H9 (cell line): ENCODE measurements around the gene MTRF1. TPM values are rescaled to one million over a fixed set of nuclear protein-coding genes. Genes with fewer than 3 reads are reported as not detected.
A peak's percentile ranks its signal among the peaks of the same experiment; 100 is the strongest.

Experiments
- DNase-seq: peaks from one replicate; pipeline ENCODE4 v3.0.0-alpha.2; 2017
- H2AFZ ChIP-seq: one replicate; pipeline ENCODE4 v1.6.1; 2013; ENCODE audit warnings: mild to moderate bottlenecking, low read length, control low read depth, moderate library complexity
- H2AK5ac ChIP-seq: 2 replicates; pipeline ENCODE4 v1.6.1; 2013; ENCODE audit warnings: low read length, control low read depth, mixed read lengths; ENCODE audit not compliant: insufficient read length
- H2BK120ac ChIP-seq: one replicate; pipeline ENCODE4 v1.6.1; 2013; ENCODE audit warnings: low read depth, mild to moderate bottlenecking, low read length, control low read depth, inconsistent platforms; ENCODE audit not compliant: poor library complexity, severe bottlenecking
- H2BK12ac ChIP-seq: 2 replicates; pipeline ENCODE4 v1.6.1; 2013; ENCODE audit warnings: low read length, control low read depth, mixed read lengths, low read depth; ENCODE audit not compliant: insufficient read length
- H2BK15ac ChIP-seq: 2 replicates; pipeline ENCODE4 v1.6.1; 2013; ENCODE audit warnings: low read depth, low read length, control low read depth
- H2BK20ac ChIP-seq: one replicate; pipeline ENCODE4 v1.6.1; 2013; ENCODE audit warnings: low read depth, mild to moderate bottlenecking, low read length, control low read depth, inconsistent platforms; ENCODE audit not compliant: poor library complexity, severe bottlenecking
- H2BK5ac ChIP-seq: 2 replicates; pipeline ENCODE4 v1.6.1; 2013; ENCODE audit warnings: low read length, control low read depth, mixed read lengths; ENCODE audit not compliant: insufficient read length
- H3K14ac ChIP-seq: 2 replicates; pipeline ENCODE4 v1.6.1; 2013; ENCODE audit warnings: low read length, control low read depth; ENCODE audit not compliant: insufficient read depth
- H3K18ac ChIP-seq: 2 replicates; pipeline ENCODE4 v1.6.1; 2013; ENCODE audit warnings: low read depth, mild to moderate bottlenecking, mixed read lengths, low read length, control low read depth; ENCODE audit not compliant: insufficient read length
- H3K23ac ChIP-seq: 2 replicates; pipeline ENCODE4 v1.6.1; 2013; ENCODE audit warnings: low read length, control low read depth, mixed read lengths, low read depth; ENCODE audit not compliant: insufficient read length
- H3K23me2 ChIP-seq: 2 replicates; pipeline ENCODE4 v1.6.1; 2013; ENCODE audit warnings: low read depth, mild to moderate bottlenecking, mixed read lengths, low read length, control low read depth; ENCODE audit not compliant: insufficient read length, poor library complexity, severe bottlenecking
- H3K27ac ChIP-seq: 2 replicates; pipeline ENCODE4 v1.5.1; 2013; ENCODE audit warnings: low read length, control low read depth, mixed read lengths, low read depth; ENCODE audit not compliant: insufficient read length
- H3K27me3 ChIP-seq: 2 replicates; pipeline ENCODE4 v1.6.1; 2013; ENCODE audit warnings: low read length, control low read depth, inconsistent platforms; ENCODE audit not compliant: insufficient read depth
- H3K4ac ChIP-seq: 2 replicates; pipeline ENCODE4 v1.6.1; 2013; ENCODE audit warnings: low read depth, mild to moderate bottlenecking, control low read depth, inconsistent platforms, low read length, moderate library complexity
- H3K4me1 ChIP-seq: 2 replicates; pipeline ENCODE4 v1.6.1; 2013; ENCODE audit warnings: low read length, control low read depth, inconsistent platforms; ENCODE audit not compliant: insufficient read depth
- H3K4me2 ChIP-seq: 2 replicates; pipeline ENCODE4 v1.6.1; 2013; ENCODE audit warnings: low read length, control low read depth, mixed read lengths; ENCODE audit not compliant: insufficient read length, insufficient read depth
- H3K56ac ChIP-seq: 2 replicates; pipeline ENCODE4 v1.6.1; 2013; ENCODE audit warnings: low read depth, mild to moderate bottlenecking, mixed read lengths, low read length, control low read depth; ENCODE audit not compliant: insufficient read length
- H3K79me1 ChIP-seq: 2 replicates; pipeline ENCODE4 v1.6.1; 2013; ENCODE audit warnings: low read depth, mild to moderate bottlenecking, moderate library complexity, low read length, control low read depth, inconsistent platforms; ENCODE audit not compliant: insufficient read depth, poor library complexity, severe bottlenecking
- H3K79me2 ChIP-seq: 2 replicates; pipeline ENCODE4 v1.6.1; 2013; ENCODE audit warnings: low read length, control low read depth, inconsistent platforms; ENCODE audit not compliant: insufficient read depth
- H3K9ac ChIP-seq: 2 replicates; pipeline ENCODE4 v1.6.1; 2013; ENCODE audit warnings: low read length, control low read depth, mixed read lengths; ENCODE audit not compliant: insufficient read length; ENCODE audit errors: extremely low read depth
- H3K9me3 ChIP-seq: one replicate; pipeline ENCODE4 v1.6.1; 2013; ENCODE audit warnings: low read depth, low read length, inconsistent platforms; ENCODE audit not compliant: control insufficient read depth
- H3T11ph ChIP-seq: one replicate; pipeline ENCODE4 v1.6.1; 2013; ENCODE audit warnings: mild to moderate bottlenecking, low read length, control low read depth, inconsistent platforms
- H4K20me1 ChIP-seq: one replicate; pipeline ENCODE4 v1.6.1; 2013; ENCODE audit not compliant: control insufficient read depth, insufficient read length, insufficient read depth
- H4K5ac ChIP-seq: 2 replicates; pipeline ENCODE4 v1.6.1; 2013; ENCODE audit warnings: low read depth, mild to moderate bottlenecking, mixed read lengths, low read length, control low read depth; ENCODE audit not compliant: insufficient read length
- H4K8ac ChIP-seq: replicated peaks from 2 replicates; pipeline ENCODE4 v1.6.1; 2013; ENCODE audit warnings: low read length, control low read depth, mixed read lengths, low read depth; ENCODE audit not compliant: insufficient read length
- H4K91ac ChIP-seq: 2 replicates; pipeline ENCODE4 v1.6.1; 2013; ENCODE audit warnings: low read depth, mild to moderate bottlenecking, moderate library complexity, mixed read lengths, low read length, control low read depth; ENCODE audit not compliant: insufficient read length
- H3K27ac Mint-ChIP-seq, 3 experiments: 2 replicates in 2 of 3; 3 replicates in 1 of 3; pipeline ENCODE4 v1.8.0; 2020 to 2021; ENCODE audit warnings: mixed read lengths in 3 of 3, mild to moderate bottlenecking in 1 of 3, moderate library complexity in 1 of 3
- H3K27me3 Mint-ChIP-seq: 2 replicates; pipeline ENCODE4 v1.8.0; 2021; ENCODE audit warnings: low read depth, mild to moderate bottlenecking, moderate library complexity, mixed read lengths
- H3K36me3 Mint-ChIP-seq, 3 experiments: 2 replicates in 2 of 3; 3 replicates in 1 of 3; pipeline ENCODE4 v1.8.0; 2020 to 2021; ENCODE audit warnings: low read depth in 3 of 3, mixed read lengths in 3 of 3; ENCODE audit not compliant: insufficient read depth in 1 of 3
- H3K4me1 Mint-ChIP-seq, 2 experiments: 2 replicates each; pipeline ENCODE4 v1.8.0; 2020; ENCODE audit warnings: mixed read lengths in 2 of 2
- H3K4me3 Mint-ChIP-seq, 2 experiments: 2 replicates in 1 of 2; 3 replicates in 1 of 2; pipeline ENCODE4 v1.8.0; 2020 to 2021; ENCODE audit warnings: mild to moderate bottlenecking in 2 of 2, mixed read lengths in 2 of 2, moderate library complexity in 1 of 2
- H3K9me3 Mint-ChIP-seq, 2 experiments: 2 replicates in 1 of 2; 3 replicates in 1 of 2; pipeline ENCODE4 v1.8.0; 2020; ENCODE audit warnings: mild to moderate bottlenecking in 2 of 2, mixed read lengths in 2 of 2, moderate library complexity in 1 of 2
- CTCF ChIP-seq: fragments of 200-600 bp; sonication (generic); conservative IDR thresholded peaks from 3 replicates; pipeline ENCODE4 v1.8.0; 2021; ENCODE audit warnings: antibody characterized with exemption, mild to moderate bottlenecking
- WGBS: extraction: QIAGEN DNeasy Blood & Tissue Kit; methylation state at CpG from one replicate; pipeline ENCODE4 v1.1.7; 2013; ENCODE audit warnings: missing lambda C conversion rate, low lambda C conversion rate, mixed read lengths; ENCODE audit not compliant: insufficient read length; ENCODE audit errors: extremely low coverage; 5-methylcytosine and 5-hydroxymethylcytosine counted together
- total RNA-seq: library from RNA; stranded (reverse); gene quantifications from 2 replicates; pipeline ENCODE4 v1.2.1, GENCODE V29; 2021

Gene MTRF1
- total RNA-seq, 1 experiment from 2014 or later = 16.2 TPM

DNA sequence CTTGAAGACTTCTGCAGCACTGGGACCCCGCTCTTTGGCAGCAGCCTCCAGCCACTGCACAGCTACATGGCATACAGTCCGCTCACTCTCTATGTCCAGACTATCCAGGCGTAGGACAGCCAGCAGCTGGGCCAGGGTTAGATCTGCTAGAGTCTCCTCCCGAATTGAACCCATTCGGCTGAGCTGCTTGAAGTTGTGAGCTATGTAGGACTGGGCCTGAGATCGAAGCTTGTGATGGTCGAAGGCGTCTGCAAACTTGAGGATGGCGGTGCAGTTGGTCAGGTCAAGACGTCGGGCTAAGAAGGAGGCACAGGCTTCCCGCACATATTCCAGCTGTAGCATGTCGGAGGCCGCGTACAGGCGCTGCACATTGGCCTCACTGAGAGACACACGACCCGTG lies 69.9 kb downstream of the MTRF1 start:
- no peak overlapping the region for H3K9ac ChIP-seq
- H3K18ac ChIP-seq = no peak overlapping the region
- no peak for TF ChIP-seq CTCF
- H2BK20ac ChIP-seq = no peak overlapping the region
- no peaks in the 10 kb centered on the region for H3K9me3 ChIP-seq
- H3K14ac ChIP-seq = no peak overlapping the region
- H4K20me1 ChIP-seq = no peaks in the 10 kb centered on the region
- DNase-seq = no peak
- H3K4me3 Mint-ChIP-seq = peak overlapping the region; percentile 80 to 90
- no peak overlapping the region for H2BK12ac ChIP-seq
- no peak overlapping the region for H3K4ac ChIP-seq
- H3K4me1 Mint-ChIP-seq = peaks cover 15 to 19% of the 10 kb centered on the region in 2 experiments
- no peaks in the 10 kb centered on the region for H3K79me1 ChIP-seq
- H3K9me3 Mint-ChIP-seq = peaks cover 7 to 8% of the 10 kb centered on the region in 2 experiments; a peak in 4 of 5 replicates
- H3K27ac Mint-ChIP-seq = no peak overlapping the region; a peak in 1 of 7 replicates
- no peak overlapping the region for H2BK5ac ChIP-seq
- peak overlapping the region; percentile 65 for H3K4me2 ChIP-seq
- no peaks in the 10 kb centered on the region for H3K79me2 ChIP-seq
- H3K23ac ChIP-seq = no peak overlapping the region
- no peak overlapping the region for H4K91ac ChIP-seq
- no peak overlapping the region for H2BK15ac ChIP-seq
- no peak overlapping the region for H2AK5ac ChIP-seq
- peaks cover 4% of the 10 kb centered on the region; the same call in 1 of the 2 replicates for H3K27me3 Mint-ChIP-seq
- H3K56ac ChIP-seq = no peak overlapping the region
- WGBS = no CpG with 5 or more reads among the region's 18 CpGs
- H3K27me3 ChIP-seq = no peaks in the 10 kb centered on the region
- no peak overlapping the region for H2AFZ ChIP-seq
- H3K4me1 ChIP-seq = no peaks in the 10 kb centered on the region; the same call in 1 of the 2 replicates
- H3T11ph ChIP-seq = no peak overlapping the region
- no peak overlapping the region for H4K8ac ChIP-seq
- no peaks in the 10 kb centered on the region for H3K23me2 ChIP-seq
- H4K5ac ChIP-seq = no peak overlapping the region
- H3K36me3 Mint-ChIP-seq = peaks cover 13 to 16% (median 13%) of the 10 kb centered on the region in 3 experiments
- H3K27ac ChIP-seq = no peak overlapping the region
- H2BK120ac ChIP-seq = no peak overlapping the region
